Measurements from ENCODE around the gene SPINK14. TPM values are rescaled to one million over a fixed set of nuclear protein-coding genes. Genes with fewer than 3 reads are reported as not detected.

SPINK14 gene
- total and polyA plus RNA-seq, 4 experiments from 2014 or later, result not detected

- Histone ChIP-seq H3K9me3 (ENCODE audit: control insufficient read depth in 1 of 2, low read length in 2 of 2) (no peaks in the 10 kb centered on the region), H3K27ac (ENCODE audit: low read depth, low read length) (no peak overlapping the region), H3K36me3 (ENCODE audit: insufficient read depth, low read length) (no peaks in the 10 kb centered on the region), H3K4me3 (ENCODE audit: low read length in 2 of 2) (no peak overlapping the region), H3K27me3 (ENCODE audit: insufficient read depth, low read length) (no peaks in the 10 kb centered on the region), H3K4me1 (ENCODE audit: insufficient read depth, low read length) (no peaks in the 10 kb centered on the region)
- Mint-ChIP-seq H3K36me3 (no peaks in the 10 kb centered on the region), H3K27me3 (peaks cover 0 to 2% of the 10 kb centered on the region in 2 donors), H3K9me3 (peaks cover 0 to 2% (median 0%) of the 10 kb centered on the region in 8 donors), H3K4me1 (no peaks in the 10 kb centered on the region), H3K27ac (no peak overlapping the region), H3K4me3 (no peak overlapping the region)
- CTCF ChIA-PET (ENCODE audit: partially characterized antibody), result no interaction called here
- intact Hi-C loops (cut with micrococcal nuclease), result no loop called here
- POLR2A ChIA-PET (ENCODE audit: partially characterized antibody), result no interaction called here
- DNase-seq, result no peak
Observed at GRCh38 chr5:148209151-148209770, 40.9 kb downstream of the SPINK14 start.

DNA sequence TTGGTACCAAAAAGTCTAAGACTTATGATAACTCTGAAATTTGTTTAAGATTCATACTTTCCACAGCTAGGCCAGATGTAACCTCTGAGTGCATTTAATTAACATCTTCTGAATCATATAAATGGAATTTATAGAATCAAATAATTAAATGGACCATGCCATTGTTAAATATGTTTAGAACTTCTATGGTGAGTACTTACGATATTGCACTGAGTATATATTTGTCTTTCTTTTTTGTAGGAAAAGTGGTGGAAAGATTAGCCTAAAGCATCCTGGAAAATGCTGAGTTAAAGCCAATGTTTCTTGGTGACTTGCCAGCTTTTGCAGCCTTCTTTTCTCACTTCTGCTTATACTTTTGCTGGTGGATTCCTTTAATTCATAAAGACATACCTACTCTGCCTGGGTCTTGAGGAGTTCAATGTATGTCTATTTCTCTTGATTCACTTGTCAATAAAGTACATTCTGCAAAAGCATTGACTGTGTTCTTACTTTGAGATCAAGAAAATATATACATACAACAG, 46.4 kb downstream of the SPINK14 start:
- H3K4me1 Mint-ChIP-seq, result no peaks in the 10 kb centered on the region
- intact Hi-C loops (cut with micrococcal nuclease), result no loop called here
- H3K27me3 Mint-ChIP-seq, result peaks cover 2 to 3% of the 10 kb centered on the region in 2 donors
- H3K4me3 ChIP-seq (ENCODE audit: low read length in 2 of 2), result no peak overlapping the region
- H3K27me3 ChIP-seq (ENCODE audit: insufficient read depth, low read length), result no peaks in the 10 kb centered on the region
- H3K9me3 Mint-ChIP-seq, result peaks cover 0 to 8% (median 1%) of the 10 kb centered on the region in 8 donors
- H3K27ac Mint-ChIP-seq, result no peak overlapping the region
- no peak overlapping the region for H3K4me3 Mint-ChIP-seq
- ChIA-PET CTCF (ENCODE audit: partially characterized antibody) (no interaction called here), POLR2A (ENCODE audit: partially characterized antibody) (no interaction called here)
- H3K36me3 ChIP-seq (ENCODE audit: insufficient read depth, low read length), result no peaks in the 10 kb centered on the region
- no peaks in the 10 kb centered on the region for H3K36me3 Mint-ChIP-seq
- no peaks in the 10 kb centered on the region for H3K4me1 ChIP-seq (ENCODE audit: insufficient read depth, low read length)
- no peak overlapping the region for H3K27ac ChIP-seq (ENCODE audit: low read depth, low read length)
- no peaks in the 10 kb centered on the region for H3K9me3 ChIP-seq (ENCODE audit: control insufficient read depth in 1 of 2, low read length in 2 of 2)
- DNase-seq, result no peak

GRCh38 chr5:148221508-148221907, 53.2 kb downstream of the SPINK14 start:
- intact Hi-C loops (cut with micrococcal nuclease), result no loop called here
- H3K27ac Mint-ChIP-seq, result no peak overlapping the region
- no peak overlapping the region for H3K4me3 Mint-ChIP-seq
- peaks cover 3 to 7% of the 10 kb centered on the region in 2 donors for H3K27me3 Mint-ChIP-seq
- Histone ChIP-seq H3K27ac (ENCODE audit: low read depth, low read length) (no peak overlapping the region), H3K9me3 (ENCODE audit: control insufficient read depth in 1 of 2, low read length in 2 of 2) (no peaks in the 10 kb centered on the region), H3K27me3 (ENCODE audit: insufficient read depth, low read length) (no peaks in the 10 kb centered on the region), H3K4me3 (ENCODE audit: low read length in 2 of 2) (no peak overlapping the region), H3K36me3 (ENCODE audit: insufficient read depth, low read length) (no peaks in the 10 kb centered on the region), H3K4me1 (ENCODE audit: insufficient read depth, low read length) (no peaks in the 10 kb centered on the region)
- POLR2A ChIA-PET (ENCODE audit: partially characterized antibody), result no interaction called here
- no peak for DNase-seq
- H3K9me3 Mint-ChIP-seq, result peaks cover 0 to 11% (median 0%) of the 10 kb centered on the region in 8 donors
- CTCF ChIA-PET (ENCODE audit: partially characterized antibody), result no interaction called here
- H3K4me1 Mint-ChIP-seq, result no peaks in the 10 kb centered on the region
- H3K36me3 Mint-ChIP-seq, result no peaks in the 10 kb centered on the region

DNA sequence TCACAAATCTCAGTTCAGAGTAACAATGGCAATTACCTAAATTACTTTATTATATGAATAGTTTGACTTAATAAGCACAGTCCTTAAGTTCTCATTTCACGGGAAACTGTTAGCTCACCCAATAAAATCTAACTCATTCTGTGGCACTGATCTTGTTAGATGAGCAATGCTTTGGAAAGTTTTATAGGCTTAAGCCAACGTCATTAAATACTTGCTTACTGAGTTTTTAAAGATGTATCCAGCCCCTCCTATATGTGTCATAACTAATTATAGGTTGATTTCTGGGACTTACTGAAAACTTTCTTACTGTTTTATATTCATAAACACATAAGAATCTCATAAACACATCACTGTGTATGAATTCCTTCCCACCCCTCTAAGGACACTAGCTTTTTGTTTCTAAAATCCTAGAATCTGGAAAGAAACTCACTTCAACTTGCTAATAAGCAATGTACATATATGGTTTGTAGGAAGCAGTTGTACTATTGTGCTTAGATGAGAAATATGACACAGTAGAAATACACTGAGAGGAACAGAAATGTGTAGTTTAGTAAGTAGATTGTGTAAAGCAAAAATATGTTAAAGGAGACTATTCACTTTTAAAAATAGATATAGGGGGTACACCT, 55.9 kb downstream of the SPINK14 start:
- H3K36me3 ChIP-seq (ENCODE audit: insufficient read depth, low read length), result no peaks in the 10 kb centered on the region
- no peak overlapping the region for H3K4me3 Mint-ChIP-seq
- intact Hi-C loops (cut with micrococcal nuclease), result no loop called here
- H3K27ac Mint-ChIP-seq, result peak overlapping the region in 1 of 7 donors; percentile 49
- no peak for DNase-seq
- H3K4me3 ChIP-seq (ENCODE audit: low read length in 2 of 2), result no peak overlapping the region
- H3K9me3 Mint-ChIP-seq, result peaks cover 0 to 3% (median 0%) of the 10 kb centered on the region in 8 donors
- peaks cover 4% of the 10 kb centered on the region in 2 donors for H3K27me3 Mint-ChIP-seq
- ChIA-PET CTCF (ENCODE audit: partially characterized antibody) (no interaction called here), POLR2A (ENCODE audit: partially characterized antibody) (no interaction called here)
- H3K4me1 Mint-ChIP-seq, result no peaks in the 10 kb centered on the region
- H3K36me3 Mint-ChIP-seq, result no peaks in the 10 kb centered on the region
- no peaks in the 10 kb centered on the region for H3K27me3 ChIP-seq (ENCODE audit: insufficient read depth, low read length)
- no peaks in the 10 kb centered on the region for H3K4me1 ChIP-seq (ENCODE audit: insufficient read depth, low read length)
- no peak overlapping the region for H3K27ac ChIP-seq (ENCODE audit: low read depth, low read length)
- H3K9me3 ChIP-seq (ENCODE audit: control insufficient read depth in 1 of 2, low read length in 2 of 2), result no peaks in the 10 kb centered on the region

Other genes with a start within 250 kb of the SPINK14 start
- gene SPINK5, start 104.6 kb upstream of the SPINK14 start, total RNA-seq, result not detected
- not detected for gene SPINK5, start 104.6 kb upstream of the SPINK14 start, polyA plus RNA-seq
- gene SPINK6, start 34.5 kb downstream of the SPINK14 start, total RNA-seq, result not detected
- gene SPINK6, start 34.5 kb downstream of the SPINK14 start, polyA plus RNA-seq, result not detected
- gene MARCOL, start 70.0 kb downstream of the SPINK14 start, total RNA-seq, result not detected
- gene MARCOL, start 70.0 kb downstream of the SPINK14 start, polyA plus RNA-seq, result not detected
- not detected for gene SPINK13, start 100.2 kb downstream of the SPINK14 start, total RNA-seq
- gene SPINK13, start 100.2 kb downstream of the SPINK14 start, polyA plus RNA-seq, result not detected
- gene SPINK7, start 143.9 kb downstream of the SPINK14 start, total RNA-seq, result not detected
- gene SPINK7, start 143.9 kb downstream of the SPINK14 start, polyA plus RNA-seq, result not detected
- not detected for gene SPINK9, start 167.0 kb downstream of the SPINK14 start, total RNA-seq
- gene SPINK9, start 167.0 kb downstream of the SPINK14 start, polyA plus RNA-seq, result not detected
- gene FBXO38, start 215.4 kb downstream of the SPINK14 start, total RNA-seq, result 10 to 100 TPM; 77.3 to 78.3 TPM
- gene FBXO38, start 215.4 kb downstream of the SPINK14 start, polyA plus RNA-seq, result 10 to 100 TPM in 1 of 2 donors, 1 to 10 TPM in 1; 7.6 to 24.3 TPM